ENCODE data around the gene NEK5. TPM values are rescaled to one million over a fixed set of nuclear protein-coding genes. Genes with fewer than 3 reads are reported as not detected.
A peak's percentile ranks its signal among the peaks of the same experiment; 100 is the strongest.

NEK5 gene
- total RNA-seq, 4 donors from 2014 or later, result 0.07 TPM; not detected in 3

DNA sequence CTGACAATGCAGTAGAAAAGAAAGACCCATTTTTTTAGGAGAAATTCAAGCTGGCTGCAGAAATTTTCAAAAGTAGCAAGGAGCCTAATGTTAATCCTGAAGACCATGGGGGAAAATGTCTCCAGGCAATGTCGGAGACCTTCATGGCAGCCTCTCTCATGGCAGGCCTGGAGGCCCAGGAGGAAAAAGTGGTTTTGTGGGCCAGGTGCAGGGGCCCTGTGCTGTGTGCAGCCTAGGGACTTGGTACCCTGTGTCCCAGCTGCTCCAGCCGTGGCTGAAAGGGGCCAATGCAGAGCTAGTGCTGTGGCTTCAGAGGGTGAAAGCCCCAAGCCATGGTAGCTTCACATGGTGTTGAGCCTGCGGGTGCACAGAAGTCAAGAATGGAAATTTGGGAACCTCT lies 112.6 kb downstream of the NEK5 start:
- no peaks in the 10 kb centered on the region for H3K9me3 ChIP-seq
- H3K36me3 ChIP-seq, result peaks cover 0 to 27% of the 10 kb centered on the region in 2 donors
- H3K4me3 ChIP-seq, result no peak overlapping the region
- peaks cover 10 to 13% of the 10 kb centered on the region in 2 donors for H3K4me1 ChIP-seq
- H3K27ac ChIP-seq, result no peak overlapping the region
- DNase-seq (no peak), ATAC-seq (no peak)
- intact Hi-C loops (cut with DNase I; ENCODE audit: low total_unique reads) (loop anchor here (10.0 kb wide), 1 partner anchor 639 kb away; the partner anchor contains the start of gene SUGT1), in situ Hi-C loops (cut with MboI; ENCODE audit: low sequenced_read_pairs in 4 of 4) (loop anchor here (25.0 kb wide), 3 partner anchors 204 to 446 kb away; partner anchors contain the start of genes CKAP2 (in 2 of the 4), VPS36 (in 2 of the 4) and DHRS12 (in 1 of the 4))
- TF ChIP-seq POLR2A (IDR thresholded peaks at IDR 0.05) (no peak), CTCF (IDR thresholded peaks at IDR 0.05 in 4 of 5, conservative IDR thresholded peaks at IDR 0.05 in 1 of 5) (no peak)
- H3K27me3 ChIP-seq, result no peaks in the 10 kb centered on the region

GRCh38 chr13:52012512-52012836 lies 116.4 kb downstream of the NEK5 start:
- Histone ChIP-seq H3K36me3 (peaks cover 0 to under 1% of the 10 kb centered on the region in 2 donors), H3K4me1 (peaks cover 24 to 25% of the 10 kb centered on the region in 2 donors), H3K9me3 (no peaks in the 10 kb centered on the region), H3K27me3 (no peaks in the 10 kb centered on the region), H3K27ac (peak overlapping the region; percentile 83 to 90 (median 86)), H3K4me3 (peak overlapping the region; percentile 84 to 92 (median 88))
- intact Hi-C loops (cut with DNase I; ENCODE audit: low total_unique reads), result loop anchor here (2.0 to 10.0 kb wide), 5 partner anchors 182 to 642 kb away; partner anchors contain the start of genes INTS6, SUGT1 and VPS36
- no peak for TF ChIP-seq CTCF (IDR thresholded peaks at IDR 0.05 in 4 of 5, conservative IDR thresholded peaks at IDR 0.05 in 1 of 5)
- TF ChIP-seq POLR2A (IDR thresholded peaks at IDR 0.05), result no peak
- in situ Hi-C loops (cut with MboI; ENCODE audit: low sequenced_read_pairs in 4 of 4), result loop anchor here (25.0 kb wide), 3 partner anchors 200 to 450 kb away; partner anchors contain the start of genes CKAP2 (in 2 of the 4), VPS36 (in 2 of the 4) and DHRS12 (in 1 of the 4)
- DNase-seq, result no peak
- no peak for ATAC-seq

- intact Hi-C loops (cut with DNase I; ENCODE audit: low total_unique reads) (loop anchor here (2.0 to 10.0 kb wide), 5 partner anchors 183 to 643 kb away; partner anchors contain the start of genes INTS6, SUGT1 and VPS36), in situ Hi-C loops (cut with MboI; ENCODE audit: low sequenced_read_pairs in 4 of 4) (loop anchor here (25.0 kb wide), 3 partner anchors 200 to 450 kb away; partner anchors contain the start of genes CKAP2 (in 2 of the 4), VPS36 (in 2 of the 4) and DHRS12 (in 1 of the 4))
- H3K4me1 ChIP-seq, result peaks cover 24 to 25% of the 10 kb centered on the region in 2 donors
- TF ChIP-seq POLR2A (IDR thresholded peaks at IDR 0.05), result peak; percentile 44 to 64
- TF ChIP-seq CTCF (IDR thresholded peaks at IDR 0.05 in 4 of 5, conservative IDR thresholded peaks at IDR 0.05 in 1 of 5), result peak in 1 of 5 experiments; percentile 23
- peak; percentile 99 for DNase-seq
- ATAC-seq, result peak; percentile 98
- no peaks in the 10 kb centered on the region for H3K9me3 ChIP-seq
- H3K36me3 ChIP-seq, result no peaks in the 10 kb centered on the region
- peak within 1 kb of the TSS; percentile 83 to 90 (median 86) for H3K27ac ChIP-seq
- H3K27me3 ChIP-seq, result no peaks in the 10 kb centered on the region
- peak within 1 kb of the TSS; percentile 84 to 92 (median 88) for H3K4me3 ChIP-seq
Measured at GRCh38 chr13:52011632-52012511, 117.0 kb downstream of the NEK5 start, which contains the start of gene ALG11. ALG11 (plus strand) TSS chr13:52012398; CDS start chr13:52012419, 21 bp downstream.

DNA sequence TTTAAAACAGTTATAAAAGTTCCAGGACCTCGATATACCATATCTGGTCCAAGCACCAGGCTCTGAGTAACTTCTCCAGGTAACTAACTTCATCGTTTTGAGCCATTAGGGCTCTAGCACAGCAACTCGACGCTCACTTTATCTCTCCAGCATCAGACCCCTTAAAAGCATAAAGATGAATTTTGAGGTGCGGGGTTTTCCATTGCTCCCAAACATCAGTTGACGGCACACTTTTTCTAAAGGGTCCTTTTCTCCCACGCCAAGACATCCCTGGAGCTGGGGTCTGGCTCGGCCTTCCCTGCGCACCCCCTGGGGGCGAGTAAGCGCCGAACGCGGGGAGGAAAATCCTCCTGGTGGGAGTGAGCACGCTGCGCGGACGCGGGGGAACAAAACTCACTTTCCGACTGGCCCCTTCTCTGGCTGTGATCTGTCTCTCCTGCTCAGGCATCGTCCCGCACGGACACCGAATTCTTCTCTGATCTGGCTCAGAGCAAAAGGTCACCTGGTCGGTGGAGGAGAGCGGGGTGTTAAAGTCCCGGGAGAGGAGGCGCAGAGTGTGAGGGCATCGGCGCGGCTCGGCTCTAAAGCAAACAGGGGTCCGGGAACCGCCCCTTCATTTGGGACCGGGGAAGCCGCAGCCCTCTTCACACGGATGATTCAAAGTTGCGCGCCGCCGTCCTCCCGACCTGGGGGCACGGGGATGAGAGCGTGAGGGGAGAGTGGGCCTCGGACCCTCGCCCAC lies 117.8 kb downstream of the NEK5 start, which contains the start of gene ATP7B:
Gene ATP7B, minus strand, starts transcription at position 561 of the 742 bp plus-strand sequence. Its CDS starts 113 bp downstream, at position 448.
- H3K36me3 ChIP-seq, result no peaks in the 10 kb centered on the region
- peak within 1 kb of the TSS; percentile 83 to 90 (median 86) for H3K27ac ChIP-seq
- in situ Hi-C loops (cut with MboI; ENCODE audit: low sequenced_read_pairs in 4 of 4), result loop anchor here (25.0 kb wide), 3 partner anchors 199 to 451 kb away; partner anchors contain the start of genes CKAP2 (in 2 of the 4), VPS36 (in 2 of the 4) and DHRS12 (in 1 of the 4)
- intact Hi-C loops (cut with DNase I; ENCODE audit: low total_unique reads), result loop anchor here (5.0 to 10.0 kb wide), 4 partner anchors 199 to 644 kb away; partner anchors contain the start of genes INTS6, SUGT1 and VPS36
- no peaks in the 10 kb centered on the region for H3K9me3 ChIP-seq
- TF ChIP-seq POLR2A (IDR thresholded peaks at IDR 0.05) (no peak), CTCF (IDR thresholded peaks at IDR 0.05 in 4 of 5, conservative IDR thresholded peaks at IDR 0.05 in 1 of 5) (no peak)
- no peaks in the 10 kb centered on the region for H3K27me3 ChIP-seq
- DNase-seq, result no peak
- H3K4me3 ChIP-seq, result peak within 1 kb of the TSS; percentile 84 to 92 (median 88)
- H3K4me1 ChIP-seq, result peaks cover 24 to 25% of the 10 kb centered on the region in 2 donors
- ATAC-seq, result peak; percentile 2 to 15

Measured in gastrocnemius medialis (tissue), 4 donors.